Thyroid gland (tissue), 4 donors: Measurements from ENCODE around the gene MLF2.

Experiments
- POLR2A ChIP-seq, 2 donors: fragments of 450-650 bp; IDR thresholded peaks; one replicate each; pipeline ENCODE4 v1.6.1; 2017; ENCODE audit warnings: antibody characterized with exemption in 2 of 2, mild to moderate bottlenecking in 2 of 2, moderate library complexity in 1 of 2
- TF ChIP-seq, protein P1 (sequence below), 6 experiments: fragments of 200-600 bp in 3 of 6; fragments of 450-650 bp in 3 of 6; sonication (generic) in 3 of 6; IDR thresholded peaks; one replicate each; pipeline ENCODE4 v1.5.1; 2016 to 2019; ENCODE audit warnings: antibody characterized with exemption in 6 of 6, mild to moderate bottlenecking in 2 of 6, inconsistent platforms in 1 of 6, moderate library complexity in 1 of 6

DNA sequence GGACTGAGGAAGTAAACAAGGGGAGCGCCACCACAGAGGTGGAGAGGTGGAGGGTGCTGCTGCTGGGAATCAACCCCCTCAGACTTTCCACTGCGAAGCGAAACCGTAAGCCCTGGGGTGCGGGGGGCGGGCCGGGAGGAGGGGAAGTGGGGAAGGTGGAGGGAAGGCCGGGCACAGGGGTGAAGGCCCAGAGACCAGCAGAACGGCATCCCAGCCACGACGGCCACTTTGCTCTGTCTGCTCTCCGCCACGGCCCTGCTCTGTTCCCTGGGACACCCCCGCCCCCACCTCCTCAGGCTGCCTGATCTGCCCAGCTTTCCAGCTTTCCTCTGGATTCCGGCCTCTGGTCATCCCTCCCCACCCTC, 19.4 kb upstream of the MLF2 start, which contains the start of gene LAG3:
- TF ChIP-seq, protein P1, sequence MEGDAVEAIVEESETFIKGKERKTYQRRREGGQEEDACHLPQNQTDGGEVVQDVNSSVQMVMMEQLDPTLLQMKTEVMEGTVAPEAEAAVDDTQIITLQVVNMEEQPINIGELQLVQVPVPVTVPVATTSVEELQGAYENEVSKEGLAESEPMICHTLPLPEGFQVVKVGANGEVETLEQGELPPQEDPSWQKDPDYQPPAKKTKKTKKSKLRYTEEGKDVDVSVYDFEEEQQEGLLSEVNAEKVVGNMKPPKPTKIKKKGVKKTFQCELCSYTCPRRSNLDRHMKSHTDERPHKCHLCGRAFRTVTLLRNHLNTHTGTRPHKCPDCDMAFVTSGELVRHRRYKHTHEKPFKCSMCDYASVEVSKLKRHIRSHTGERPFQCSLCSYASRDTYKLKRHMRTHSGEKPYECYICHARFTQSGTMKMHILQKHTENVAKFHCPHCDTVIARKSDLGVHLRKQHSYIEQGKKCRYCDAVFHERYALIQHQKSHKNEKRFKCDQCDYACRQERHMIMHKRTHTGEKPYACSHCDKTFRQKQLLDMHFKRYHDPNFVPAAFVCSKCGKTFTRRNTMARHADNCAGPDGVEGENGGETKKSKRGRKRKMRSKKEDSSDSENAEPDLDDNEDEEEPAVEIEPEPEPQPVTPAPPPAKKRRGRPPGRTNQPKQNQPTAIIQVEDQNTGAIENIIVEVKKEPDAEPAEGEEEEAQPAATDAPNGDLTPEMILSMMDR (IDR thresholded peaks at IDR 0.05) = no peak
- TF ChIP-seq POLR2A (IDR thresholded peaks at IDR 0.05) = no peak
